Ishikawa (cell line): ENCODE results near the gene TGM4.

ENCODE experiments used
- CEBPB ChIP-seq: IDR thresholded peaks from 2 replicates; pipeline ENCODE4 v1.6.1; 2012
- EP300 ChIP-seq: IDR thresholded peaks from 2 replicates; pipeline ENCODE4 v1.6.1; 2012; ENCODE audit warnings: borderline replicate concordance
- FOXM1 ChIP-seq: IDR thresholded peaks from 2 replicates; pipeline ENCODE4 v1.6.1; 2012; ENCODE audit warnings: low read depth, borderline replicate concordance
- MAX ChIP-seq: IDR thresholded peaks from 2 replicates; pipeline ENCODE4 v1.6.1; 2012
- NFIC ChIP-seq: IDR thresholded peaks from 2 replicates; pipeline ENCODE4 v1.6.1; 2012
- RAD21 ChIP-seq: IDR thresholded peaks from 2 replicates; pipeline ENCODE4 v1.6.1; 2012; ENCODE audit warnings: low read depth
- TAF1 ChIP-seq: IDR thresholded peaks from 2 replicates; pipeline ENCODE4 v1.6.1; 2012; ENCODE audit warnings: low read depth, mild to moderate bottlenecking
- TCF12 ChIP-seq: IDR thresholded peaks from 2 replicates; pipeline ENCODE4 v1.6.1; 2012; ENCODE audit warnings: low read depth
- TEAD4 ChIP-seq: IDR thresholded peaks from 2 replicates; pipeline ENCODE4 v1.6.1; 2012
- YY1 ChIP-seq: IDR thresholded peaks from 2 replicates; pipeline ENCODE4 v1.6.1; 2012; ENCODE audit warnings: low read depth
- ZBTB7A ChIP-seq: IDR thresholded peaks from 2 replicates; pipeline ENCODE4 v1.6.1; 2012; ENCODE audit warnings: low read depth
- TF ChIP-seq, protein P1 (sequence below): IDR thresholded peaks from 2 replicates; pipeline ENCODE4 v1.6.1; 2012; ENCODE audit warnings: low read depth, mild to moderate bottlenecking

- TF ChIP-seq CEBPB (no peak), TEAD4 (no peak), ZBTB7A (no peak), FOXM1 (no peak), YY1 (no peak), NFIC (no peak), TCF12 (no peak), MAX (no peak), TAF1 (no peak), RAD21 (no peak), EP300 (no peak)
- TF ChIP-seq, protein P1, sequence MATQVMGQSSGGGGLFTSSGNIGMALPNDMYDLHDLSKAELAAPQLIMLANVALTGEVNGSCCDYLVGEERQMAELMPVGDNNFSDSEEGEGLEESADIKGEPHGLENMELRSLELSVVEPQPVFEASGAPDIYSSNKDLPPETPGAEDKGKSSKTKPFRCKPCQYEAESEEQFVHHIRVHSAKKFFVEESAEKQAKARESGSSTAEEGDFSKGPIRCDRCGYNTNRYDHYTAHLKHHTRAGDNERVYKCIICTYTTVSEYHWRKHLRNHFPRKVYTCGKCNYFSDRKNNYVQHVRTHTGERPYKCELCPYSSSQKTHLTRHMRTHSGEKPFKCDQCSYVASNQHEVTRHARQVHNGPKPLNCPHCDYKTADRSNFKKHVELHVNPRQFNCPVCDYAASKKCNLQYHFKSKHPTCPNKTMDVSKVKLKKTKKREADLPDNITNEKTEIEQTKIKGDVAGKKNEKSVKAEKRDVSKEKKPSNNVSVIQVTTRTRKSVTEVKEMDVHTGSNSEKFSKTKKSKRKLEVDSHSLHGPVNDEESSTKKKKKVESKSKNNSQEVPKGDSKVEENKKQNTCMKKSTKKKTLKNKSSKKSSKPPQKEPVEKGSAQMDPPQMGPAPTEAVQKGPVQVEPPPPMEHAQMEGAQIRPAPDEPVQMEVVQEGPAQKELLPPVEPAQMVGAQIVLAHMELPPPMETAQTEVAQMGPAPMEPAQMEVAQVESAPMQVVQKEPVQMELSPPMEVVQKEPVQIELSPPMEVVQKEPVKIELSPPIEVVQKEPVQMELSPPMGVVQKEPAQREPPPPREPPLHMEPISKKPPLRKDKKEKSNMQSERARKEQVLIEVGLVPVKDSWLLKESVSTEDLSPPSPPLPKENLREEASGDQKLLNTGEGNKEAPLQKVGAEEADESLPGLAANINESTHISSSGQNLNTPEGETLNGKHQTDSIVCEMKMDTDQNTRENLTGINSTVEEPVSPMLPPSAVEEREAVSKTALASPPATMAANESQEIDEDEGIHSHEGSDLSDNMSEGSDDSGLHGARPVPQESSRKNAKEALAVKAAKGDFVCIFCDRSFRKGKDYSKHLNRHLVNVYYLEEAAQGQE: no peak
Measured at GRCh38 chr3:44918087-44918486, 43.7 kb downstream of the TGM4 start.
